Thoracic aorta (tissue), 2 donors: ENCODE data around the gene DOCK3. TPM values are rescaled to one million over a fixed set of nuclear protein-coding genes. Genes with fewer than 3 reads are reported as not detected.
"Not testable (repeated sequence)": the region's sequence is repeated elsewhere in the genome, so short reads cannot be mapped to it uniquely, and the experiment has no call there.

Source experiments
- ATAC-seq: fragments of 150-250 bp; one replicate; pipeline ENCODE4 v1.8.0; 2017; ENCODE audit warnings: low read depth; ENCODE audit not compliant: insufficient number of reproducible peaks, low FRiP score
- DNase-seq: peaks from one replicate; pipeline ENCODE4 v3.0.0-alpha.2; 2020; ENCODE audit warnings: low spot score
- H3K27ac ChIP-seq, 2 donors: fragments of 200-600 bp; sonication (generic); 1 replicate in 1 of 2; 2 replicates in 1 of 2; pipeline ENCODE4 v1.5.1; 2016; ENCODE audit warnings: mild to moderate bottlenecking in 2 of 2, moderate library complexity in 2 of 2
- H3K27me3 ChIP-seq: fragments of 200-600 bp; sonication (generic); replicated peaks from 2 replicates; pipeline ENCODE4 v1.6.0; 2016; ENCODE audit warnings: mild to moderate bottlenecking; ENCODE audit not compliant: insufficient read depth
- H3K36me3 ChIP-seq: fragments of 200-600 bp; sonication (generic); one replicate; pipeline ENCODE4 v1.5.1; 2016
- H3K4me1 ChIP-seq, 2 donors: fragments of 200-600 bp; sonication (generic); 1 replicate in 1 of 2; 2 replicates in 1 of 2; pipeline versions ENCODE4 v1.5.1 to v1.6.0; 2016; ENCODE audit warnings: low read depth in 2 of 2, mild to moderate bottlenecking in 1 of 2; ENCODE audit not compliant: control insufficient read depth in 1 of 2
- H3K4me3 ChIP-seq: fragments of 200-600 bp; sonication (generic); 2 replicates; pipeline ENCODE4 v1.5.1; 2016; ENCODE audit warnings: mild to moderate bottlenecking
- H3K9me3 ChIP-seq: fragments of 200-600 bp; sonication (generic); 2 replicates; pipeline ENCODE4 v1.5.1; 2016
- total RNA-seq, 2 donors: library from RNA; depleted of rRNA; stranded (reverse); fragments of >200 nt; gene quantifications; one replicate each; pipeline versions ENCODE4 v1.1.0 to v1.2.3, GENCODE V29; 2016
- TF ChIP-seq, protein P1 (sequence below): fragments of 200-600 bp; sonication (generic); IDR thresholded peaks from one replicate; pipeline ENCODE4 v1.5.1; 2019; ENCODE audit warnings: antibody characterized with exemption

DOCK3 gene
- total RNA-seq, 2 donors from 2014 or later = 0.14 to 0.71 TPM

DNA sequence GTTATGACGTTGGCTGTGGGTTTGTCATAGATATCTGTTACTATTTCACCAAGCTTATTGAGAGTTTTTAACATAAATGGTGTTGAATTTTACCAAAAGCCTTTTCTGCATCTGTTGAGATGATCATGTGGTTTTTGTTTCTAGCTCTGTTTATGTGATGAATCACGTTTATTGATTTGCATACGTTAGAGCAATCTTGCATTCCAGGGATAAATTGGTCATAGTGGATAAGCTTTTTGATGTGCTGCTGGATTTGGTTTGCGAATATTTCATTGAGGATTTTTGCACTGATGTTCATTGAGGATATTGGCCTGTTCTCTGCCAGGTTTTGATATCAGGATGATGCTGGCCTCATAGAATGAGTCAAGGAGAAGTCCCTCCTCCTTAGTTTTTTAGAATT, 117.8 kb downstream of the DOCK3 start:
- Histone ChIP-seq H3K4me1 (no peaks in the 10 kb centered on the region), H3K4me3 (no peak overlapping the region), H3K27me3 (no peaks in the 10 kb centered on the region), H3K27ac (no peak overlapping the region), H3K9me3 (no peaks in the 10 kb centered on the region), H3K36me3 (no peaks in the 10 kb centered on the region)
- no peak for ATAC-seq
- no peak for DNase-seq
- TF ChIP-seq, protein P1, sequence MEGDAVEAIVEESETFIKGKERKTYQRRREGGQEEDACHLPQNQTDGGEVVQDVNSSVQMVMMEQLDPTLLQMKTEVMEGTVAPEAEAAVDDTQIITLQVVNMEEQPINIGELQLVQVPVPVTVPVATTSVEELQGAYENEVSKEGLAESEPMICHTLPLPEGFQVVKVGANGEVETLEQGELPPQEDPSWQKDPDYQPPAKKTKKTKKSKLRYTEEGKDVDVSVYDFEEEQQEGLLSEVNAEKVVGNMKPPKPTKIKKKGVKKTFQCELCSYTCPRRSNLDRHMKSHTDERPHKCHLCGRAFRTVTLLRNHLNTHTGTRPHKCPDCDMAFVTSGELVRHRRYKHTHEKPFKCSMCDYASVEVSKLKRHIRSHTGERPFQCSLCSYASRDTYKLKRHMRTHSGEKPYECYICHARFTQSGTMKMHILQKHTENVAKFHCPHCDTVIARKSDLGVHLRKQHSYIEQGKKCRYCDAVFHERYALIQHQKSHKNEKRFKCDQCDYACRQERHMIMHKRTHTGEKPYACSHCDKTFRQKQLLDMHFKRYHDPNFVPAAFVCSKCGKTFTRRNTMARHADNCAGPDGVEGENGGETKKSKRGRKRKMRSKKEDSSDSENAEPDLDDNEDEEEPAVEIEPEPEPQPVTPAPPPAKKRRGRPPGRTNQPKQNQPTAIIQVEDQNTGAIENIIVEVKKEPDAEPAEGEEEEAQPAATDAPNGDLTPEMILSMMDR = no peak

DNA sequence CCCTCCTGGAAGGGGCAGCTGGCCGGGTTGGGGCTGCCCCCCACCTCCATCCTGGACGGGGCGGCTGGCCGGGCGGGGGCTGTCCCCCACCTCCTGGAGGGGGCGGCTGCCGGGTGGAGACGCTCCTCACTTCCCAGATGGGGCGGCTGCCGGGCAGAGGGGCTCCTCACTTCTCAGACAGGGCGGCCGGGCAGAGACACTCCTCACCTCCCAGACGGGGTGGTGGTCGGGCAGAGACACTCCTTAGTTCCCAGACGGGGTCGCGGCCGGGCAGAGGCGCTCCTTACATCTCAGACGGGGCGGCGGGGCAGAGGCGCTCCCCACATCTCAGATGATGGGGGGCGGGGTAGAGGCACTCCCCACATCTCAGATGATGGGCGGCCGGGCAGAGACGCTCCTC, 129.1 kb downstream of the DOCK3 start:
- not testable (repeated sequence) for H3K4me1 ChIP-seq, H3K4me3 ChIP-seq, ATAC-seq, DNase-seq, H3K27ac ChIP-seq, H3K27me3 ChIP-seq, H3K36me3 ChIP-seq
- peaks cover 17% of the 10 kb centered on the region for H3K9me3 ChIP-seq

DNA sequence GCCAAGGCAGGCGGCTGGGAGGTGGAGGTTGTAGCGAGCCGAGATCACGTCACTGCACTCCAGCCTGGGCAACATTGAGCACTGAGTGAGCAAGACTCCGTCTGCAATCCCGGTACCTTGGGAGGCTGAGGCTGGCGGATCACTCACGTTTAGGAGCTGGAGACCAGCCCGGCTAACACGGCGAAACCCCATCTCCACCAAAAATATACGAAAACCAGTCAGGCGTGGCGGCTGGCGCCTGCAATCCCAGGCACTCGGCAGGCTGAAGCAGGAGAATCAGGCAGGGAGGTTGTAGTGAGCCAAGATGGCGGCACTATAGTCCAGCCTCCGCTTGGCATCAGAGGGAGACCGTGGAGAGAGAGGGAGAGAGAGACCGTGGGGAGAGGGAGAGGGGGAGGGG, 129.6 kb downstream of the DOCK3 start:
- not testable (repeated sequence) for ATAC-seq, H3K36me3 ChIP-seq, H3K27ac ChIP-seq, H3K27me3 ChIP-seq, H3K4me3 ChIP-seq, H3K4me1 ChIP-seq, DNase-seq
- peaks cover 12% of the 10 kb centered on the region for H3K9me3 ChIP-seq

DNA sequence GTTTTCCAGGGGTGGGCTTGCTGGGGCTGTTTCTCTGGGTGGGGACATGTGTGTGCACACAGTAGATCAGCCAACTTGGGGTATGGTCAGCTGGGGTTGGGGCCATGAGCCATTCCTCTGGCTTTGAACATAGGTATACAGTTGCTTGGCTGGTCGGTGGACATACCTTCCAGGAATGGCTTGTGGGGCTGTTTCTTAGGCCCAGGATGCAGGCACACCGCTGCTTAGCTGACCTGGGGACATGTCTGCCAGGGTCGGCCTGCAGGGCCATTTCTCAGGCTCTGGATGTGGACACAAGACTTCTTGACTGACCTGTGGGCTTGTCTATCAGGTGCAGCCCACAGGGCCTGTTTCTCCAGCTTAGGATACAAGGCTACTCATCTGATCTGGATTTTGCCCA, 130.6 kb downstream of the DOCK3 start:
- H3K9me3 ChIP-seq = peaks cover 10% of the 10 kb centered on the region
- no peak overlapping the region for H3K27ac ChIP-seq
- TF ChIP-seq, protein P1 = no peak
- H3K4me1 ChIP-seq = no peaks in the 10 kb centered on the region
- H3K27me3 ChIP-seq = no peaks in the 10 kb centered on the region
- no peak overlapping the region for H3K4me3 ChIP-seq
- no peak for DNase-seq
- H3K36me3 ChIP-seq = no peaks in the 10 kb centered on the region
- no peak for ATAC-seq

DNA sequence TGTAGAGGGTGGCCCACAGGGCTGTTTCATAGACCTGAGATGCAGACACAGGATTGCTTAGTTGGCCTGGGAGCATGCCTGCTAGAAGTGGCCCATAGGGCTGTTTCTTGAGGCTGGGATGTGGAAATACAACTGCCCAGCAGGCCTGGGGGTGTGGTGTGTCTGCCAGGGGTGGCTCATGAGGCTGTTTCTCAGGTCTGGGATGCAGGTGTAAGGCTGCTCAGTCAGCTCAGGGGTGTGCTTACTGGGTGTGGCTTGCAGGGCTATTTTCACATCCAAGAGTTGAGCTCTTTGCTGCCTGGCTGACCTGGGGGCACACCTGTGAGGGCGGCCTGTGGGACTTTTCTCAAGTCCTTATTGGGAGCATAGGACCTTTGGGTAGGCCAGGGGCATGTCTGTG, 131.3 kb downstream of the DOCK3 start:
- no peaks in the 10 kb centered on the region for H3K27me3 ChIP-seq
- no peak for DNase-seq
- no peak overlapping the region for H3K27ac ChIP-seq
- no peaks in the 10 kb centered on the region for H3K36me3 ChIP-seq
- TF ChIP-seq, protein P1 = no peak
- no peaks in the 10 kb centered on the region for H3K4me1 ChIP-seq
- H3K9me3 ChIP-seq = peaks cover 10% of the 10 kb centered on the region
- no peak for ATAC-seq
- H3K4me3 ChIP-seq = no peak overlapping the region

DNA sequence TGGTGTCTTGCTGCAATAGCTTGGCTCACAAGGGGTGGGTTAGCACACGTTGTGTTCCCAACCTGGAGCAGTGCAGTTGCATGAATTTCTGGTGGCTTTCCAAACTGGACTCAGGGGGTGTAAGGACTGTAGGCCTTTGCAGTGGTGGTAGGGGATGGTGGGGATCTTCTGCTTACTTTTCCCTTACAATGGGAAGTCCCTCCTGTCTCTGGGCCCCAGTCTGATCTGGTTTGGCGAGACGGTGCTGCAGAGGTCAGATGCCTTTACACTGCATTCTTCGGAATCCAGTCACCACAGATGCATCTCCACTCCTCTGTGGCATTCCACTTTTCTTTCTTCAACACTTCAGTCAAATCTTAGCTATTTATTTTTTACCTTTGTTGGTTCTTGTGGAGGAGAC, 132.1 kb downstream of the DOCK3 start:
- ATAC-seq (no peak), DNase-seq (no peak)
- H3K4me1 ChIP-seq = no peaks in the 10 kb centered on the region
- H3K27ac ChIP-seq = no peak overlapping the region
- H3K4me3 ChIP-seq = no peak overlapping the region
- H3K9me3 ChIP-seq = peaks cover 7% of the 10 kb centered on the region
- no peaks in the 10 kb centered on the region for H3K27me3 ChIP-seq
- TF ChIP-seq, protein P1 = no peak
- H3K36me3 ChIP-seq = no peaks in the 10 kb centered on the region
